Body of pancreas (tissue), 4 donors: Measurements from ENCODE around the gene UQCRC1. TPM values are rescaled to one million over a fixed set of nuclear protein-coding genes. Genes with fewer than 3 reads are reported as not detected.

ENCODE experiments used
- ATAC-seq: fragments of 150-250 bp; one replicate; pipeline ENCODE4 v1.9.1; 2016
- DNase-seq, 4 donors: peaks; one replicate each; pipeline ENCODE4 v3.0.0-alpha.2; 2019
- H3K27ac ChIP-seq, 4 donors: fragments of 200-600 bp; sonication (generic); 1 replicate in 3 of 4; 2 replicates in 1 of 4; pipeline versions ENCODE4 v1.5.1 to v1.6.1; 2016 to 2019; ENCODE audit warnings: mild to moderate bottlenecking in 1 of 4, mixed read lengths in 1 of 4, moderate library complexity in 1 of 4
- H3K27me3 ChIP-seq, 2 donors: fragments of 200-600 bp; sonication (generic); one replicate each; pipeline ENCODE4 v1.6.0; 2016; ENCODE audit warnings: mild to moderate bottlenecking in 1 of 2
- H3K36me3 ChIP-seq, 2 donors: fragments of 200-600 bp; sonication (generic); replicated peaks in 1 of 2; 2 replicates each; pipeline ENCODE4 v1.5.1; 2016; ENCODE audit warnings: low read depth in 2 of 2; ENCODE audit not compliant: insufficient read depth in 1 of 2
- H3K4me1 ChIP-seq: fragments of 200-600 bp; sonication (generic); one replicate; pipeline ENCODE4 v1.6.0; 2016
- H3K4me3 ChIP-seq, 2 donors: fragments of 200-600 bp; sonication (generic); 1 replicate in 1 of 2; 2 replicates in 1 of 2; pipeline ENCODE4 v1.5.1; 2016 to 2019
- H3K9me3 ChIP-seq, 3 donors: fragments of 200-600 bp; sonication (generic); 1 replicate in 2 of 3; 2 replicates in 1 of 3; pipeline ENCODE4 v1.5.1; 2016
- POLR2A ChIP-seq, 3 donors: fragments of 450-650 bp; IDR thresholded peaks; one replicate each; pipeline ENCODE4 v1.6.1; 2016; ENCODE audit warnings: antibody characterized with exemption in 3 of 3, mild to moderate bottlenecking in 2 of 3
- WGBS, 2 donors: methylation state at CpG; one replicate each; pipeline ENCODE4 v1.1.5; 2017; 5-methylcytosine and 5-hydroxymethylcytosine counted together
- intact Hi-C: fragments of 100-400 bp; cut with DNase I; formaldehyde crosslinking; loops from one replicate; pipeline ENCODE4 v1.15.1; 2023
- total RNA-seq, 2 donors: library from RNA; depleted of rRNA; stranded (reverse); fragments of >200 nt; gene quantifications; one replicate each; pipeline ENCODE4 v1.1.0, GENCODE V29; 2016
- TF ChIP-seq, protein P1 (sequence below), 7 experiments: fragments of 450-650 bp in 4 of 7; fragments of 200-600 bp in 3 of 7; sonication (generic) in 3 of 7; IDR thresholded peaks; one replicate each; pipeline ENCODE4 v1.5.1; 2016 to 2019; ENCODE audit warnings: antibody characterized with exemption in 7 of 7

UQCRC1 gene
- total RNA-seq, 2 donors from 2014 or later: 92.9 to 161 TPM

DNA sequence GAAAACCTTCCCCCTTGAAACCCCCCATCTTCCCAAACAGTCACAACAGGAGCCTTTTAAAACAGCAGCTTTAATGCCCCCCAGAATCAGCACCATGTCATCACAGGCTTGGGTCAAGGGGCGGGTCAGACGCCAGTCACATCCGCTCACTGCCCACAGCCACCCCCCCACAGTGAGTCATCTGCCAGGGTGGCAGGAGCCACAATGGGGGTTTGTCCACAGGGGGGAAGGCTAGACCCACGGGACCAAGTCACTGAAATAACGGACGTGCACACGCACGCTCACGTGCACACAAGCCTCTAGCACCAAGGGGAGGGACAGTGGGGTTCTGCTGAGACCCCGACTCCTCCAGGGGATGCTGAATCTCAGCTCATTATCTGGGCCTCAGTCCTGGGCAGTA is 45.4 kb downstream of the UQCRC1 start:
- ATAC-seq (no peak), DNase-seq (peak in 1 of 4 donors; percentile 68)
- Histone ChIP-seq H3K36me3 (no peaks in the 10 kb centered on the region), H3K9me3 (no peaks in the 10 kb centered on the region), H3K27me3 (no peaks in the 10 kb centered on the region), H3K4me1 (peaks cover 3% of the 10 kb centered on the region), H3K4me3 (no peak overlapping the region), H3K27ac (no peak overlapping the region)
- WGBS, 2 donors: 66 to 95% methylated on average over 3 to 8 of the region's 10 CpGs
- no peak for TF ChIP-seq POLR2A (IDR thresholded peaks at IDR 0.05)
- TF ChIP-seq, protein P1, sequence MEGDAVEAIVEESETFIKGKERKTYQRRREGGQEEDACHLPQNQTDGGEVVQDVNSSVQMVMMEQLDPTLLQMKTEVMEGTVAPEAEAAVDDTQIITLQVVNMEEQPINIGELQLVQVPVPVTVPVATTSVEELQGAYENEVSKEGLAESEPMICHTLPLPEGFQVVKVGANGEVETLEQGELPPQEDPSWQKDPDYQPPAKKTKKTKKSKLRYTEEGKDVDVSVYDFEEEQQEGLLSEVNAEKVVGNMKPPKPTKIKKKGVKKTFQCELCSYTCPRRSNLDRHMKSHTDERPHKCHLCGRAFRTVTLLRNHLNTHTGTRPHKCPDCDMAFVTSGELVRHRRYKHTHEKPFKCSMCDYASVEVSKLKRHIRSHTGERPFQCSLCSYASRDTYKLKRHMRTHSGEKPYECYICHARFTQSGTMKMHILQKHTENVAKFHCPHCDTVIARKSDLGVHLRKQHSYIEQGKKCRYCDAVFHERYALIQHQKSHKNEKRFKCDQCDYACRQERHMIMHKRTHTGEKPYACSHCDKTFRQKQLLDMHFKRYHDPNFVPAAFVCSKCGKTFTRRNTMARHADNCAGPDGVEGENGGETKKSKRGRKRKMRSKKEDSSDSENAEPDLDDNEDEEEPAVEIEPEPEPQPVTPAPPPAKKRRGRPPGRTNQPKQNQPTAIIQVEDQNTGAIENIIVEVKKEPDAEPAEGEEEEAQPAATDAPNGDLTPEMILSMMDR (IDR thresholded peaks at IDR 0.05): no peak
- intact Hi-C loops: loop anchor here (5.0 kb wide), 1 partner anchor 102 kb away; no protein-coding TSS in a partner anchor

DNA sequence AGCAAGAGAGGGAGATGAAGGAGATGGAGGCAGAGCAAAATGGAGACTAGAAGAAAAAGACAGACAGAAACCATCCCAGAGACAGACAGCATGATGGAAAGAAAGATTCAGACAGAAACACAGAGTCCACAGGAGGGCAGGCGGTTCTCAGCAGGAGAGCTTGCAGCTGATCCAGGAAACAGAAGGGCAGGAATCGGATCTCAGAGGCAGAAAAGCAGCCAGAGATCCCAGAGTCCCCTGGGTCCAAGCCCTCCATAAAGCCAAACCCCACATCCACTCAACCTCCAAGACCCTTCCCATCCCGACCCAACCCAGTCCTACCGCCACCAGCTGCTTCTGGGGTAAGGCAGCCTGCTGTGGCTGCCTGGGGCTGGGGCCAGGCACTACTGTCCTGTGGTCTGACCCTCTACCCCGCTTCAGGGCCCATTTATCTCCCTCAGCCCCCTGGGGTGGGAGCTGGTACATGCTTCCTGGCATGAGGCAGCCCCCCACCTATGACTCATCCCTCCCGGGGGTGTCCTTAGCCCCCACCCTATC is 46.0 kb downstream of the UQCRC1 start, which contains the start of gene UCN2:
Gene UCN2 (minus strand): TSS at position 400 of the 537 bp plus-strand sequence. CDS start 657 bp downstream, outside the sequence.
- Histone ChIP-seq H3K4me3 (no peak within 1 kb of the TSS), H3K4me1 (peaks cover 3% of the 10 kb centered on the region), H3K27ac (no peak within 1 kb of the TSS), H3K36me3 (no peaks in the 10 kb centered on the region), H3K27me3 (no peaks in the 10 kb centered on the region), H3K9me3 (no peaks in the 10 kb centered on the region)
- TF ChIP-seq POLR2A (IDR thresholded peaks at IDR 0.05): no peak
- TF ChIP-seq, protein P1 (IDR thresholded peaks at IDR 0.05): no peak
- 59 to 63% methylated on average over 3 to 6 of the region's 6 CpGs for WGBS, 2 donors
- DNase-seq (no peak), ATAC-seq (no peak)
- intact Hi-C loops: loop anchor here (5.0 kb wide), 1 partner anchor 101 kb away; no protein-coding TSS in a partner anchor

DNA sequence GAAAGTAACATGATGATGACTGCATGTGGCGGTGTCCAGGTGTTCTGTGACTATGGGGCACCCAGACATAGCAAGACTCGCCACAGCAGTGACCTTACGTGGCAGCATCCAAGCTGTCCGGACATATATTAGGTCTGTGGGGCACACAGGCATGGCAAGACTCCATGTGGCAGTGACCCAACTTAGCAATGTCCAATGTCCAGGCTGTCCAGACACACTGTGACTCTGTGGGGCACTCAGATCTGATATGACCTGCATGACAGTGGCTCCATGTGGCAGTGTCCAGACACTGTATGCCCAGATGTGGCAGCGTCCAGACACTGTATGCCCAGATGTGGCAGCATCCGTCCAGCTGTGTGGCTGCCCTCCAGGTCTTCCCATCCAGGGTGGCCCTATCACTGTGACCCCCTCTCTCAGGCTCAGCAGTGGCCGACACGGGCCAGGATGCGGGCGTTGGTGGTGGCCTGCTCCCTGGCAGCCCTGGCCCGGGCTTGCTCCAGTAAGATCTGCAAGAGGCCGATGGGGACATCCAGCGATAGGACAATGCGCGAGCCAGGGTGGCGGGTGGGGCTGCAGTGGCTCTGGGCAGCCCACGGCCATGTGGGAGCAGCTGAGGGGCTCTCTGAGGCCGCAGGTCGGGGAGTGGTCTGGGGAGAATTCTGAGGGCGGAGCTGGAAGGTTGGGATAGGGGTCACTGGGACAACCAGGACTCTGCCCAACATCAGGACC is 46.9 kb downstream of the UQCRC1 start:
- H3K9me3 ChIP-seq: no peaks in the 10 kb centered on the region
- H3K27ac ChIP-seq: no peak overlapping the region
- H3K4me1 ChIP-seq: peaks cover 13% of the 10 kb centered on the region
- H3K36me3 ChIP-seq: no peaks in the 10 kb centered on the region
- no peak for TF ChIP-seq POLR2A (IDR thresholded peaks at IDR 0.05)
- TF ChIP-seq, protein P1 (IDR thresholded peaks at IDR 0.05): no peak
- H3K4me3 ChIP-seq: no peak overlapping the region
- no peak for ATAC-seq
- H3K27me3 ChIP-seq: no peaks in the 10 kb centered on the region
- WGBS, 2 donors: 74 to 77% methylated on average over 10 to 20 of the region's 20 CpGs
- intact Hi-C loops: loop anchor here (5.0 kb wide), 1 partner anchor 100 kb away; no protein-coding TSS in a partner anchor
- DNase-seq: no peak

DNA sequence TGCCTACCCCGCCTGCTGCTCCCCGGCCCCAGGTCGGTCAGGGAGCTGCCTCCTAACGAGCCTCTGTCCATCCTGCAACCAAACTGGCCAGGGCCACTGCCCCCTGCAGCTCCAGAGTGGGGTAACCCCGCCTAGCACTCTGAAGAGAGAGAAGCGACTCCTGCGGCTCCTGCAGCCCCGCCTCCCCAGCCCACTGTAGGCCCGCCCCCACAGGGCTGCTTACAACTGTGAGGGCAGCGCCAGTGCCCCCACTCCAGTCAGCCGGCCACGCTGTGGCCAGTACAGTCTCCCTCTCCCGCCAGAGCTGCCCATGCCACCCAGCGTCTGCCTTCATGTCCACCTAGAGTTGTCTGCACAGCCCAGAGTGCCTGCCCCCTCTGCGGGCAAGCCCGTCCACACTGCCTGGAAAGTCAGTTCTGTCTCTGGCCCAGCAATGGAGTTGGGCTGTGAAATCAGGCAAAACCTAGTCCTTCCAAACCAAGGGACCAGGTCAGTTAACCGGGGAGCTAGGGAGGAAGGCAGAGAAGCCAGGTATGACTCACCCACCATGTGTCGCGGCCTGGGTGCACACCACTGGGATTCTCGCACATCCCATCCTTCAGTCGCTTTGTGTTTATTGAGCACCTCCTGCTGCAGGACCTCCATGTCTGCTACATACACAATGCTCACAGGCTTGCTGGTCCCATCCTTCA is 48.3 kb downstream of the UQCRC1 start:
- intact Hi-C loops: loop anchor here (5.0 kb wide), 1 partner anchor 99 kb away; no protein-coding TSS in a partner anchor
- peaks cover 19% of the 10 kb centered on the region for H3K4me1 ChIP-seq
- peak in 3 of 4 donors; percentile 43 to 60 (median 45) for DNase-seq
- peak overlapping the region in 1 of 4 donors; percentile 46 for H3K27ac ChIP-seq
- H3K4me3 ChIP-seq: no peak overlapping the region
- H3K9me3 ChIP-seq: no peaks in the 10 kb centered on the region
- TF ChIP-seq, protein P1 (IDR thresholded peaks at IDR 0.05): peak in 1 of 7 experiments; percentile 26
- peak in 1 of 3 donors; percentile 23 for TF ChIP-seq POLR2A (IDR thresholded peaks at IDR 0.05)
- WGBS, 2 donors: 55 to 64% methylated on average over 12 to 18 of the region's 21 CpGs
- no peaks in the 10 kb centered on the region for H3K27me3 ChIP-seq
- ATAC-seq: no peak
- no peaks in the 10 kb centered on the region for H3K36me3 ChIP-seq
